HUES64 (cell line): ENCODE measurements around the gene CACNA1S.
A peak's percentile ranks its signal among the peaks of the same experiment; 100 is the strongest.

Experiments
- H3K27ac ChIP-seq: 2 replicates; pipeline ENCODE4 v1.7.0; 2013; ENCODE audit warnings: low read depth, low read length, inconsistent platforms
- H3K27me3 ChIP-seq: 2 replicates; pipeline ENCODE4 v1.6.1; 2013; ENCODE audit warnings: mild to moderate bottlenecking, low read length; ENCODE audit not compliant: insufficient read depth
- H3K36me3 ChIP-seq: 2 replicates; pipeline ENCODE4 v1.6.1; 2013; ENCODE audit warnings: mild to moderate bottlenecking, low read length; ENCODE audit not compliant: insufficient read depth
- H3K4me1 ChIP-seq: 2 replicates; pipeline ENCODE4 v1.6.1; 2013; ENCODE audit warnings: mild to moderate bottlenecking, low read length, moderate library complexity; ENCODE audit not compliant: insufficient read depth
- H3K4me3 ChIP-seq: 2 replicates; pipeline ENCODE4 v1.5.1; 2013; ENCODE audit warnings: mild to moderate bottlenecking, low read length, moderate library complexity
- H3K9ac ChIP-seq: 2 replicates; pipeline ENCODE4 v1.6.1; 2013; ENCODE audit warnings: mild to moderate bottlenecking, low read depth, low read length
- H3K9me3 ChIP-seq: 2 replicates; pipeline ENCODE4 v1.6.1; 2013; ENCODE audit warnings: low read depth, low read length; ENCODE audit not compliant: insufficient read depth
- WGBS: fragments of 150-250, 120-280 bp; methylation state at CpG from one replicate; pipeline ENCODE4 v1.1.7; 2013; ENCODE audit warnings: missing lambda C conversion rate; 5-methylcytosine and 5-hydroxymethylcytosine counted together

The CACNA1S gene

DNA sequence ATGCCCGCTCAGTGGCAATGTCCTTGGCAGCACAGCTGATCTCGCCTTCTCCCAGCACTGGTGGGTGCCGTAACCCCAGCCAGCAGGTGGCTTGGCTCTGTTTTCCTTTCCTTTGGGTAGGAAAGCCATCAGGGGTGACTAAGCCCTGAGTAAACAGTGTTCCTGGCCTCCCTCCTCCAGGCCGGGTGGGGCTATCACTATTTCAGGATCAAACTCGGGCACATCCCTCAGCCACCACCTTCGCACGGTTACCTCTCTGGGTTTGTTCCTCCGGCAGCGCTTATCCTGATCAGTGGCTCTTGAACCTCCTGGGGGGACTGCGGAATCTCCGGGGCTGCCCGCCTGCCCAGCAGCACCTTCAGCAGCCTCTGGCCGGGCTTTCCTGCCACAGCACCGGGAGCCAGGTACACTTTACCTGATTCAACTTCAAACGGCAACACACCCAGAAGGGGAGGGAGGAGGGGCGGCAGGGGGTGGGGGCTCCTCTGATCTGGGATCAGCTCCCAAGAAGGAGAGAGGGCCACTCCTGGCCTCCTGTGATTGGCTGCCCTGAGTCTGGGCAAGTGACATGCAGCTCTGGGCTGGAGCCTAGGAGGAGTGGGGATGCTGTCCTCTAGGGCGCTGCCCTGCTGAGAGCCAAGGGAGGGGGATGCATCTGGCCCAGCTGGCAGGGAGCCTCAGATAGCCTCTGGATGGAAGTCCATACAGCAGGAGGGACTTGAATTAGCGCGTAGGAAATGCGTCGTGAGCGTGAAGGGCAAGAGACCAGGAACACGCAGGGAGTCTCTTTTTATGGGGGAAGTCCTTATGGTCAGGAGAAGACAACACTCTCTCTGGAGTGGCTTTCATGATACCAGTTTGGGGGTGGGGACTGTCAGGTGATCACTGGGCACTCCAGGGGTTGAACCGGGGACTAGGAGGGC lies 14.9 kb upstream of the CACNA1S start, which contains the start of gene ASCL5:
Gene ASCL5 (minus strand): TSS at position 353 of the 923 bp plus-strand sequence. CDS start 11,812 bp downstream, outside the sequence.
- WGBS, result 76% methylated on average over 24 of the region's 24 CpGs
- H3K27ac ChIP-seq, result no peak within 1 kb of the TSS
- H3K4me3 ChIP-seq, result no peak within 1 kb of the TSS
- H3K9ac ChIP-seq, result no peak within 1 kb of the TSS
- peaks cover 5% of the 10 kb centered on the region for H3K4me1 ChIP-seq
- H3K9me3 ChIP-seq, result no peaks in the 10 kb centered on the region
- H3K27me3 ChIP-seq, result no peaks in the 10 kb centered on the region
- no peaks in the 10 kb centered on the region for H3K36me3 ChIP-seq

GRCh38 chr1:201126463-201126831 lies 14.2 kb upstream of the CACNA1S start:
- Histone ChIP-seq H3K9ac (no peak overlapping the region), H3K36me3 (no peaks in the 10 kb centered on the region), H3K27me3 (no peaks in the 10 kb centered on the region), H3K9me3 (no peaks in the 10 kb centered on the region), H3K4me3 (no peak overlapping the region), H3K27ac (no peak overlapping the region), H3K4me1 (peaks cover 5% of the 10 kb centered on the region)
- 77% methylated on average over 3 of the region's 3 CpGs for WGBS

- Histone ChIP-seq H3K27me3 (no peaks in the 10 kb centered on the region), H3K27ac (no peak overlapping the region), H3K4me3 (no peak overlapping the region), H3K36me3 (no peaks in the 10 kb centered on the region), H3K4me1 (peaks cover 5% of the 10 kb centered on the region), H3K9me3 (no peaks in the 10 kb centered on the region), H3K9ac (no peak overlapping the region)
- WGBS, result 86% methylated on average over 7 of the region's 7 CpGs
Observed at GRCh38 chr1:201125800-201126199, 13.6 kb upstream of the CACNA1S start.

- WGBS, result 91% methylated on average over 9 of the region's 9 CpGs
- Histone ChIP-seq H3K9ac (no peak overlapping the region), H3K4me1 (peaks cover 5% of the 10 kb centered on the region), H3K27ac (no peak overlapping the region), H3K27me3 (no peaks in the 10 kb centered on the region), H3K9me3 (no peaks in the 10 kb centered on the region), H3K36me3 (no peaks in the 10 kb centered on the region), H3K4me3 (no peak overlapping the region)
Observed at GRCh38 chr1:201125019-201125418, 12.8 kb upstream of the CACNA1S start.

DNA sequence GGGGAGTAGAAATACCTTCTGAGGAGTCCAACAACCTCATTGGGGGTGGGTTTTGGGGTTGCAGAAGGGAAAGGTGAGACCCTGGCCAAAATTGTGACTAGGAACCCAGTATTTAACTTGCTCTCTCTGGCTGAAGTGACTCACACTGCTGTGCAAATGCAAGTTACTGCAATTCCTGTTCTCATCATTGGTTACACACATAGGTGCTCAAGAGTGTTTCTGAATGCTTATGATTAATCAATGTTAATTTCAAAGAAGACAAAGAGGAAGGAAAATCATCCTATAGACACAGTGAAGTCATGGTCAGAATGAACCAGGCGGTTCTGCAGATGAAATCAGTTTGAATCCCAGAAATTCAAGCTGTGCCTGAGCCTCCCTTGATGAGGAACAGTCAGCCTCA lies 11.6 kb upstream of the CACNA1S start:
- H3K4me3 ChIP-seq, result no peak overlapping the region
- H3K9ac ChIP-seq, result no peak overlapping the region
- no peak overlapping the region for H3K27ac ChIP-seq
- H3K4me1 ChIP-seq, result peaks cover 5% of the 10 kb centered on the region
- no peaks in the 10 kb centered on the region for H3K9me3 ChIP-seq
- H3K27me3 ChIP-seq, result no peaks in the 10 kb centered on the region
- 88% methylated on average over 1 of the region's 1 CpG for WGBS
- no peaks in the 10 kb centered on the region for H3K36me3 ChIP-seq

GRCh38 chr1:201122321-201122957 lies 10.2 kb upstream of the CACNA1S start:
- peaks cover 11% of the 10 kb centered on the region; the same call in 1 of the 2 replicates for H3K27me3 ChIP-seq
- no peaks in the 10 kb centered on the region for H3K9me3 ChIP-seq
- no peak overlapping the region for H3K4me3 ChIP-seq
- H3K4me1 ChIP-seq, result peaks cover 2% of the 10 kb centered on the region
- H3K36me3 ChIP-seq, result no peaks in the 10 kb centered on the region
- H3K9ac ChIP-seq, result no peak overlapping the region
- 96% methylated on average over 10 of the region's 10 CpGs for WGBS
- H3K27ac ChIP-seq, result no peak overlapping the region

DNA sequence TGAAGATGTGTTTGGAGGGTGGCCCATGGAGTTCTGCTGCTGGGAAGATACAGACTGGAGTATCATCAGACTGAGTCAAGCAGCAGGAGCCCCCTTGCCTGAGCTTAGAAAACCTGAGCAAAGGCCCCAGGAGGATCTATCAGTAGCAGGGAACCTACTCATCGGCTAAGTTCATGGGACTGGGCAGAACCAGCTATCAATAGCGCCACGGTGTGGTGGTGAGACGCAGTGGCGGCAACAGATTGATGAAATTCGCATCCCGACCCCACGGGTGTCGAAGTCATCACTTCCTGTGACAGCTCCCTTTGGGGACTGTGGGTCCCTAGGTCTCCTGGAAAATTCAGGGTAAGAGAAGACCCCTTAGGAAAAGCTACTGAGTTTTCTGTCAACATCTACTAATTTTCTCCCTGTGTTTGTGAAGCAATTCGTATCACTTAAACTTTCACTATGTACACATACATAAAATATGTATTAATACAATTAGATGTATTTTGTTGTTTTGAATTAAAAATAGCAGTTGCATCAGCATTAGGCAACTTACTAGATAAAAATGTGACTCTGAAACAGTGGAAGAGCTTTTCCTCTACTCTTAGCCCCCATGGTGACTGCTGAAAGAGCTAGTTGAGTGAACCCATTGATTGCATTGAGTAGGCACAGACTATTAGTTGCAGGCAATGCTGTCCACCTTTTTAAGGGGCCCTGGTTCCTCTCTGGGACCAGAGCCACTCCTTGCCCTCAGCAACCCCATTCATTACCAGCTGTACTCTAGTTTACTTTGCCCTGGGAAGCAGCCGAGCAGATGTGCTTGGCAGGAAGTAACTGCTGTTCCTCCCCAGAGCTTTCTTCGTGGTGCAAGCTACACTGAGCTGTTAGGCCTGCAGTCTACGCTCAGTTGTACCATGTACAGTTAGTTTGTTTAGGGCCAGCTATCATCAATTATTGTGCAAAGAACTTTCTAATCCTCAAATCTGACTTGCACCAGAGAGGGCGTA lies 7.3 kb upstream of the CACNA1S start:
- Histone ChIP-seq H3K4me3 (no peak overlapping the region), H3K4me1 (no peaks in the 10 kb centered on the region)
- 30% methylated on average over 13 of the region's 14 CpGs for WGBS

DNA sequence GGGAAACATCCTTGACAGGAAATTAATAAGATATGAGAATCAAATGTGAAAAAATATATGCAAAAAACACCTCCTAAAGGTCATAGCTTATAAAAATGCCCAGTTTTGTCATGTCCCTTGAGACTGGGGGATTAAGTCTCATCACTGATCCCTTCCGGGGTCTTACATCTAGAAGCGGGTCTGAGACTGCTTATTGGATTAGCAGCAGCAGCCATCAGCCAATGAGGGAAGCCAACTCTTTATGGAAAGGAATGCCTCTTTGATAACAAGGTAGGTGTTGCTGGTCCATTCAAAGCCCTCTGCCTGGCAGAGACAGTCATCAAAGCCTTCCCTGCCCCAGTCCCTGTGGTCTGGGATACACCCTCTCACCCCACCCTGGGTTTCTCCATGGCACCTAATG lies 3.9 kb upstream of the CACNA1S start:
- 89% methylated on average over 2 of the region's 2 CpGs for WGBS
- no peak overlapping the region for H3K4me3 ChIP-seq
- 0 out of 2 replicates have a peak, but pooled peaks cover 3% of the 10 kb centered on the region for H3K4me1 ChIP-seq
- no peak overlapping the region for H3K27ac ChIP-seq
- H3K27me3 ChIP-seq, result peaks cover 55% of the 10 kb centered on the region
- no peaks in the 10 kb centered on the region for H3K9me3 ChIP-seq
- H3K9ac ChIP-seq, result no peak overlapping the region
- H3K36me3 ChIP-seq, result no peaks in the 10 kb centered on the region

More for the DNA sequence above, 7.3 kb upstream of the CACNA1S start:
- no peak overlapping the region for H3K27ac ChIP-seq
- no peaks in the 10 kb centered on the region for H3K36me3 ChIP-seq
- H3K9me3 ChIP-seq, result no peaks in the 10 kb centered on the region
- no peak overlapping the region for H3K9ac ChIP-seq
- H3K27me3 ChIP-seq, result peaks cover 40% of the 10 kb centered on the region

GRCh38 chr1:201115390-201115937 lies 3.2 kb upstream of the CACNA1S start:
- Histone ChIP-seq H3K36me3 (no peaks in the 10 kb centered on the region), H3K9ac (no peak overlapping the region), H3K4me3 (no peak overlapping the region), H3K9me3 (no peaks in the 10 kb centered on the region), H3K27me3 (peaks cover 55% of the 10 kb centered on the region), H3K27ac (no peak overlapping the region), H3K4me1 (0 out of 2 replicates have a peak, but pooled peaks cover 3% of the 10 kb centered on the region)
- WGBS, result 94% methylated on average over 25 of the region's 25 CpGs

DNA sequence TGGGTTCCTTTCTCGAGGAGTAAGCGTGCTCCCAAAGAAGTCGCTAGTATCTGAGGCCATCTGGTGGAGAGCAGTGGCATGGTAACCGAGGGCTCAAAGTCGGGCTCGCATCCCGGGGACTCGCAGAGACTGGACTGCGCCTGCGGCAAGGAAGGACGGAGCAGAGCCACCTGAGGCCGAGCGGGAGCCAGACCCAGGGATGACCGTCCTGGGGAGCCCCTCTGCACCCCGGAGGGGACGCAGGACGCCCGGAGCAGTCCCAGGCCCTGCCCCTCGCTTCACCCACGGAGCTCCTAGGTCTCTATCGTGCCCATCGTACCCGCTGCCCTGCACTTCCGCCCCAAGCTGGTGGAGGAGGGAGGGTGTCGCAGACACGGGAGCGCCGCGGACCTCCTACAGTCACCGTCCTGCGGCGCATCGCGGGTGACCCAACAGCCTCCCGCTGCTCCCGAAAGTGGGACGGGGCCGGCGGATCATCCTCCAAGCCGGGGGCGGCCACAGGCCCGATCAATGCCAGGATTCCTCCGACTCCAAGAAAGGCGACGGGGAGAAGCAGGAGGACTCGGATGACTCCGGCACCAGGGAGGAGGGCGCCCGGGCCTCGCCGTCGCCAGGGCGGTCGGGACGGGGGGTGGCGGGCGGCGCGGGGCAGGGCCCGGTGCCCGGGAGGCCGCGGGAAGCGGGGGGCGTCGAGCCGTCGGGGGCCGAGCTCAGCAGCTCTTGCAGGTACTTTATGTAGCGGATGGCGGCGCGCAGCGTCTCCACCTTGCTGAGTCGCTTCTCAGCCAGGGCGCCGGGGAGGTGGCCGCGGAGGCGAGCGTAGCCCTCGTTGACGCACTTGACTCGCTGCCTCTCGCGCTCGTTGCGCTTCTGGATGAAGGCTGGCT lies 2.3 kb upstream of the CACNA1S start:
- peak overlapping the region; percentile 34; the same call in 1 of the 2 replicates for H3K9ac ChIP-seq
- H3K4me1 ChIP-seq, result 0 out of 2 replicates have a peak, but pooled peaks cover 3% of the 10 kb centered on the region
- no peaks in the 10 kb centered on the region for H3K36me3 ChIP-seq
- H3K9me3 ChIP-seq, result no peaks in the 10 kb centered on the region
- H3K4me3 ChIP-seq, result peak overlapping the region; percentile 56
- peaks cover 55% of the 10 kb centered on the region for H3K27me3 ChIP-seq
- H3K27ac ChIP-seq, result no peak overlapping the region
- 1% methylated on average over 88 of the region's 88 CpGs for WGBS
